H1 (cell line): ENCODE measurements around the gene CGNL1. TPM values are rescaled to one million over a fixed set of nuclear protein-coding genes. Genes with fewer than 3 reads are reported as not detected.

ENCODE experiments used
- CTCF ChIA-PET: fragments of 300-600 bp; sonication (Branson Sonifier 250); formaldehyde crosslinking; loops from one replicate; lab custom pipeline; 2021; ENCODE audit not compliant: partially characterized antibody; lab: Charles Lee
- POLR2A ChIA-PET: fragments of 300-600 bp; sonication (Branson Sonifier 250); formaldehyde crosslinking; loops from one replicate; lab custom pipeline; 2021; ENCODE audit warnings: inconsistent platforms; ENCODE audit not compliant: partially characterized antibody; lab: Charles Lee
- DNase-seq, 2 experiments: peaks; one replicate each; pipeline versions ENCODE4 v3.0.0 to v3.0.0-alpha.2; 2010 to 2022; ENCODE audit warnings: low spot score in 2 of 2, low read depth in 1 of 2, mixed read lengths in 1 of 2
- FAIRE-seq: peaks from 2 replicates; lab custom pipeline; 2011; peaks lifted over from hg19 to GRCh38; lab: Jason Lieb, UNC
- H2AFZ ChIP-seq: 2 replicates; pipeline ENCODE4 v1.8.1; 2012; ENCODE audit warnings: low read length, inconsistent platforms
- H2AK5ac ChIP-seq: 2 replicates; pipeline ENCODE4 v1.6.1; 2013; ENCODE audit warnings: low read depth, low read length
- H2BK120ac ChIP-seq: replicated peaks from 2 replicates; pipeline ENCODE3; 2013; ENCODE audit warnings: low read depth, low read length, inconsistent platforms
- H2BK12ac ChIP-seq: 2 replicates; pipeline ENCODE4 v1.6.1; 2013; ENCODE audit warnings: low read depth, low read length
- H2BK15ac ChIP-seq: 2 replicates; pipeline ENCODE4 v1.6.1; 2013; ENCODE audit warnings: low read length
- H2BK20ac ChIP-seq: 2 replicates; pipeline ENCODE4 v1.6.1; 2013; ENCODE audit warnings: low read length
- H2BK5ac ChIP-seq: 2 replicates; pipeline ENCODE4 v1.6.1; 2013; ENCODE audit warnings: low read depth, low read length
- H3K14ac ChIP-seq: 2 replicates; pipeline ENCODE4 v1.6.1; 2013; ENCODE audit warnings: inconsistent platforms; ENCODE audit not compliant: insufficient read length
- H3K18ac ChIP-seq: 2 replicates; pipeline ENCODE4 v1.6.1; 2013; ENCODE audit warnings: low read length; ENCODE audit errors: extremely low read depth
- H3K23ac ChIP-seq: 2 replicates; pipeline ENCODE4 v1.6.1; 2013; ENCODE audit warnings: inconsistent platforms; ENCODE audit not compliant: insufficient read length
- H3K23me2 ChIP-seq: 2 replicates; pipeline ENCODE4 v1.6.1; 2013; ENCODE audit warnings: low read depth, low read length
- H3K27ac ChIP-seq: 2 replicates; pipeline ENCODE4 v1.6.1; 2011; ENCODE audit warnings: low read depth, low read length, inconsistent platforms
- H3K27me3 ChIP-seq, 4 experiments: replicated peaks in 1 of 4; 1 replicate in 1 of 4; 2 replicates in 3 of 4; pipeline versions ENCODE4 v1.6.1 to v1.8.1; 2011 to 2013; ENCODE audit warnings: low read length in 3 of 4, mild to moderate bottlenecking in 3 of 4, inconsistent platforms in 2 of 4, mixed read lengths in 2 of 4, moderate library complexity in 1 of 4; ENCODE audit not compliant: control insufficient read depth in 3 of 4, insufficient read depth in 3 of 4; ENCODE audit errors: extremely low read depth in 1 of 4
- H3K36me3 ChIP-seq, 4 experiments: 2 replicates each; pipeline versions ENCODE4 v1.6.1 to v1.8.1; 2011 to 2013; ENCODE audit warnings: mild to moderate bottlenecking in 4 of 4, low read length in 3 of 4, moderate library complexity in 2 of 4, control low read depth in 1 of 4, inconsistent platforms in 1 of 4; ENCODE audit not compliant: insufficient read depth in 4 of 4, control insufficient read depth in 2 of 4
- H3K4ac ChIP-seq: replicated peaks from 2 replicates; pipeline ENCODE3; 2013; ENCODE audit warnings: low read length, low read depth, mixed read lengths, inconsistent platforms; ENCODE audit not compliant: insufficient read length
- H3K4me1 ChIP-seq, 4 experiments: replicated peaks in 1 of 4; 1 replicate in 1 of 4; 2 replicates in 3 of 4; pipeline versions ENCODE4 v1.6.1 to v1.8.1; 2011 to 2013; ENCODE audit warnings: low read length in 3 of 4, inconsistent platforms in 2 of 4, mixed read lengths in 1 of 4; ENCODE audit not compliant: insufficient read depth in 4 of 4, control insufficient read depth in 3 of 4
- H3K4me2 ChIP-seq, 2 experiments: 2 replicates each; pipeline versions ENCODE4 v1.6.1 to v1.8.1; 2011 to 2013; ENCODE audit warnings: low read depth in 2 of 2, low read length in 2 of 2, control low read depth in 1 of 2, inconsistent platforms in 1 of 2, mild to moderate bottlenecking in 1 of 2; ENCODE audit not compliant: insufficient read depth in 1 of 2
- H3K4me3 ChIP-seq, 4 experiments: fragments of 200-600, 300-600 bp in 1 of 4; sonication (generic), shearing (Covaris generic), sonication (Bioruptor Twin) in 1 of 4; 2 replicates each; pipeline versions ENCODE4 v1.5.1 to v1.8.1; 2011 to 2016; ENCODE audit warnings: low read length in 4 of 4, low read depth in 3 of 4, control low read depth in 2 of 4, inconsistent platforms in 2 of 4, mild to moderate bottlenecking in 2 of 4, mixed read lengths in 1 of 4, moderate library complexity in 1 of 4; ENCODE audit not compliant: insufficient read depth in 2 of 4; ENCODE audit errors: extremely low read depth in 1 of 4
- H3K56ac ChIP-seq: replicated peaks from 2 replicates; pipeline ENCODE3; 2013; ENCODE audit warnings: low read depth, mild to moderate bottlenecking, mixed read lengths, low read length, inconsistent platforms; ENCODE audit not compliant: insufficient read length
- H3K79me1 ChIP-seq: 2 replicates; pipeline ENCODE4 v1.6.1; 2013; ENCODE audit warnings: low read depth, low read length, control low read depth
- H3K79me2 ChIP-seq, 2 experiments: 2 replicates each; pipeline versions ENCODE4 v1.6.1 to v1.8.1; 2012 to 2013; ENCODE audit warnings: low read length in 2 of 2, mild to moderate bottlenecking in 2 of 2, inconsistent platforms in 1 of 2; ENCODE audit not compliant: insufficient read depth in 2 of 2, control insufficient read depth in 1 of 2
- H3K9ac ChIP-seq, 4 experiments: replicated peaks in 1 of 4; 1 replicate in 1 of 4; 2 replicates in 3 of 4; pipeline versions ENCODE4 v1.6.1 to v1.8.1; 2011 to 2013; ENCODE audit warnings: low read depth in 3 of 4, low read length in 3 of 4, control low read depth in 2 of 4, mild to moderate bottlenecking in 2 of 4, moderate library complexity in 2 of 4, inconsistent platforms in 1 of 4; ENCODE audit errors: extremely low read depth in 1 of 4
- H3K9me3 ChIP-seq, 2 experiments: 2 replicates each; pipeline versions ENCODE4 v1.6.1 to v1.8.1; 2012 to 2013; ENCODE audit warnings: mild to moderate bottlenecking in 2 of 2, moderate library complexity in 2 of 2, control low read depth in 1 of 2, inconsistent platforms in 1 of 2, low read depth in 1 of 2, low read length in 1 of 2, mixed read lengths in 1 of 2; ENCODE audit not compliant: insufficient read depth in 2 of 2
- H4K20me1 ChIP-seq, 2 experiments: replicated peaks in 1 of 2; 2 replicates each; pipeline versions ENCODE3 to v1.8.1; 2011 to 2013; ENCODE audit warnings: inconsistent platforms in 2 of 2, low read length in 2 of 2, mild to moderate bottlenecking in 1 of 2; ENCODE audit not compliant: insufficient read depth in 2 of 2, control insufficient read depth in 1 of 2
- H4K5ac ChIP-seq: 2 replicates; pipeline ENCODE4 v1.6.1; 2013; ENCODE audit warnings: low read length, low read depth, mixed read lengths, inconsistent platforms; ENCODE audit not compliant: insufficient read length
- H4K8ac ChIP-seq: 2 replicates; pipeline ENCODE4 v1.8.0; 2013; ENCODE audit warnings: mild to moderate bottlenecking, moderate library complexity, low read length, inconsistent platforms; ENCODE audit not compliant: insufficient read depth; ENCODE audit errors: extremely low read depth
- H4K91ac ChIP-seq: replicated peaks from 2 replicates; pipeline ENCODE3; 2013; ENCODE audit warnings: low read length, mixed read lengths, inconsistent platforms; ENCODE audit not compliant: insufficient read length
- SP2 ChIP-seq: IDR thresholded peaks from 2 replicates; pipeline ENCODE4 v1.6.1; 2012; ENCODE audit warnings: mild to moderate bottlenecking, low read length, inconsistent platforms
- WGBS, 2 experiments: shearing (Covaris generic) in 1 of 2; methylation state at CpG; one replicate each; pipeline versions ENCODE4 v1.1.6 to v1.1.7; 2013 to 2015; ENCODE audit warnings: low lambda C conversion rate in 2 of 2, mixed read lengths in 2 of 2, inconsistent platforms in 1 of 2, low coverage in 1 of 2, missing lambda C conversion rate in 1 of 2; ENCODE audit not compliant: insufficient replicate concordance in 2 of 2, insufficient coverage in 1 of 2, insufficient read length in 1 of 2; ENCODE audit errors: extremely low coverage in 1 of 2, missing lambda C conversion rate in 1 of 2; 5-methylcytosine and 5-hydroxymethylcytosine counted together
- polyA plus RNA-seq, 7 experiments: library from polyadenylated mRNA; depleted of rRNA in 3 of 7; stranded (reverse) in 5 of 7; unstranded in 2 of 7; fragments of >200 nt in 5 of 7; fragments of 200-250 nt in 2 of 7; gene quantifications; 1 replicate in 5 of 7; 2 replicates in 1 of 7; 4 replicates in 1 of 7; pipeline versions ENCODE4 v1.2.1 to v1.2.3, GENCODE V29; 2011 to 2013; ENCODE audit warnings: missing spikeins in 2 of 7, mixed read lengths in 2 of 7
- total RNA-seq: library from RNA; stranded (reverse); fragmentation: NEBNext Ultra II Directional; extraction: Animal tissue kit (Norgen Biotek cat#: 25700); gene quantifications from 2 replicates; pipeline ENCODE4 v1.2.1, GENCODE V29; 2021

The CGNL1 gene
- total and polyA plus RNA-seq, 2 of the 8 experiments (the other 6 are each of a cell fraction or from before 2014, with no cell fraction given) = 21.8 to 75.6 TPM

DNA sequence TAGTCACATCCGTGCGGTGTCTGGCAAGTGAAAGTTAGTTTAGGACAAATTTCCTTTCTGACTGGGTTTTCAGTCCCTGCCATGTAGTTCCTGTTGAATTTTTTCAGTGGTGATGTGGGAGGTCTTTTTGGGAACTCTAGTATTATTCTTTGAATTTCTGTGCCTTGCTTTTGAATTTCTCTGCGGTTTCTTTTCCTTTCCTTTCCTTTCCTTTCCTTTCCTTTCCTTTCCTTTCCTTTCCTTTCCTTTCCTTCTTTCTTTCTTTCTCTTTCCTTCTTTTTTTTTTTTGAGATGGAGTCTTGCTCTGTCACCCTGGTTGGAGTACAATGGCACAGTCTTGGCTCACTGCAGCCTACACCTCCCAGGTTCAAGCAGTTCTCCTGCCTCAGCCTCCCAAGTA, 88.2 kb downstream of the CGNL1 start:
- Histone ChIP-seq H3K4me2 (no peak overlapping the region), H4K8ac (no peak overlapping the region), H3K14ac (no peak overlapping the region), H2BK15ac (no peak overlapping the region), H3K27ac (no peak overlapping the region), H4K20me1 (no peaks in the 10 kb centered on the region), H3K79me2 (no peaks in the 10 kb centered on the region), H3K4me3 (no peak overlapping the region), H3K23me2 (no peaks in the 10 kb centered on the region; the same call in 1 of the 2 replicates), H2BK20ac (no peak overlapping the region), H3K56ac (no peak overlapping the region), H3K4me1 (no peaks in the 10 kb centered on the region), H3K36me3 (peaks cover 3 to 61% (median 13%) of the 10 kb centered on the region in 4 experiments; a peak in 7 of 8 replicates), H2AK5ac (no peak overlapping the region), H2BK120ac (no peak overlapping the region), H3K23ac (no peak overlapping the region), H3K9me3 (no peaks in the 10 kb centered on the region), H3K79me1 (no peaks in the 10 kb centered on the region), H3K9ac (no peak overlapping the region), H4K91ac (no peak overlapping the region), H3K27me3 (no peaks in the 10 kb centered on the region), H2BK5ac (no peak overlapping the region), H3K4ac (no peak overlapping the region), H4K5ac (no peak overlapping the region), H3K18ac (no peak overlapping the region), H2AFZ (no peak overlapping the region), H2BK12ac (no peak overlapping the region)
- FAIRE-seq (no peak), DNase-seq (no peak)
- ChIA-PET CTCF (interaction anchor here (1.0 to 1.8 kb wide), 6 partner anchors 16 to 123 kb away, joined by 3 to 6 read pairs (median 6); no protein-coding TSS in a partner anchor), POLR2A (no interaction called here)
- WGBS, 2 experiments = 95% methylated on average over 3 of the region's 3 CpGs; no CpG with 5 or more reads in 1 of the 2 experiments
- TF ChIP-seq SP2 = no peak
